ENCODE measurements around the gene IGSF8.

Gene IGSF8, protein sequence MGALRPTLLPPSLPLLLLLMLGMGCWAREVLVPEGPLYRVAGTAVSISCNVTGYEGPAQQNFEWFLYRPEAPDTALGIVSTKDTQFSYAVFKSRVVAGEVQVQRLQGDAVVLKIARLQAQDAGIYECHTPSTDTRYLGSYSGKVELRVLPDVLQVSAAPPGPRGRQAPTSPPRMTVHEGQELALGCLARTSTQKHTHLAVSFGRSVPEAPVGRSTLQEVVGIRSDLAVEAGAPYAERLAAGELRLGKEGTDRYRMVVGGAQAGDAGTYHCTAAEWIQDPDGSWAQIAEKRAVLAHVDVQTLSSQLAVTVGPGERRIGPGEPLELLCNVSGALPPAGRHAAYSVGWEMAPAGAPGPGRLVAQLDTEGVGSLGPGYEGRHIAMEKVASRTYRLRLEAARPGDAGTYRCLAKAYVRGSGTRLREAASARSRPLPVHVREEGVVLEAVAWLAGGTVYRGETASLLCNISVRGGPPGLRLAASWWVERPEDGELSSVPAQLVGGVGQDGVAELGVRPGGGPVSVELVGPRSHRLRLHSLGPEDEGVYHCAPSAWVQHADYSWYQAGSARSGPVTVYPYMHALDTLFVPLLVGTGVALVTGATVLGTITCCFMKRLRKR

DNA sequence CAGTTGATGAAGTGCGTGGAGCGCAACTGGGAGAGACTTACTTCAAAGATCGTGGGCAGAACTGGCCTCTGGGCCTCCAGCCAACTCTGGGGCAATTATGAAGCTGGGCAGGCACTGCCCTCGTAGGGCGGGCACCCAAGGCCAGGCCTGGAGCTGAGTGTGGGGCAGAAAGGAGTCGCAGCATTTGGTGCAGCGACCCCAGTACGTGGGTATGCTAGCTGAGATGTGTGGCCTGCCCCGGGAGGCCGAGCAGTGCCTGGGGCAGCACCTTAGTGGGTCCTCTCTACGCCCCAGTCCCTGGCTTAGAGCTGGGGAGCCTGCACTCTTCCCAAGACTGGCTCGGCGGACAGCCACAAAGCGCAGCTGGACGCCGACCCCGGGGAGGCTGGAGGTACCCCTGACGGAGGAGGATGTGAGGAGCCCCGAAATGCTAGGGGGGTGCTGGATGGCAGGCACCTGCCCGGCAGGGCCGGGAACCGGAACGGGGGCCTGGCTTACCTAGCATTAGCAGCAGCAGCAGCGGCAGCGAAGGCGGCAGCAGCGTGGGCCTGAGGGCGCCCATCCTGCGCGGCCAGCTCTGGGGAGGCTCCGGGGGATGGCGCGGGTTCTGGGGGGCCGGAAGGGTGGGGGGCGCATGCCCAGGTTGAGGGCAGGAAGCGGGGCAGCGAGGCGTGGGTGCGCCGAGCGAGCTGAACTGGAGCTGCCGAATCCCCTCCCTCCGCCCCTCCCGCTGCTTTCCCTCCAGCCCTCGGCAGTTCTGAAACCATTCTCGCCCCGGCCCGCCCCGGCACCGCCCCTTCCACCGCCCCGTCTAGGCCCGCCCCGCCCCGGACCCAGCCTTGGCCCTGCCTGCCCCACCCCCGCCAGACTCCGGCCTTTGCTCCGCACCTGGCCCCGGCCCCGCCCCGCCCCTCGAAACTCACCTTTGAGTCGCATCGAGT, at the start of gene IGSF8:
Gene IGSF8, minus strand, starts transcription at position 709 of the 941 bp plus-strand sequence. Its CDS starts 147 bp downstream, at position 562.
- DNase-seq, result peak; percentile 72

DNA sequence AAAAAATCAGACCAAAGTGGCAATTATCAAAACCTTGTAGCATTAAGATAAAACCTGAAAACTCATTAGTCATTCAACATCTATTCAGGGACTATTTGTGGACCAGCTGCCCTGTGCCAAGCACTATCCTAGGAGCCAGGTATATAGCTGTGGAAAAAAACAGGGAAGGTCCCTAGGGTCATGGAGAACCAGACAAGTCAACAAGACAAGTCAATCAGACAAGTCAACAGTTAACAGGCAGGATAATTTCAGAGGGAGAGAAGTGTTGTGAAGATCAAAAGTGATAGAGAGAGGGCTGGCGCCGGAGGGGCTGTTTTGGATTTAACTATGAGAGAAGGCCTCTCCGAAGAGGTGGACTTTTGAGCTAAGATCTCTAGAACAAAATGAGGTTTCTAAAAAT, 49.7 kb upstream of the IGSF8 start:
- no peak for DNase-seq

DNA sequence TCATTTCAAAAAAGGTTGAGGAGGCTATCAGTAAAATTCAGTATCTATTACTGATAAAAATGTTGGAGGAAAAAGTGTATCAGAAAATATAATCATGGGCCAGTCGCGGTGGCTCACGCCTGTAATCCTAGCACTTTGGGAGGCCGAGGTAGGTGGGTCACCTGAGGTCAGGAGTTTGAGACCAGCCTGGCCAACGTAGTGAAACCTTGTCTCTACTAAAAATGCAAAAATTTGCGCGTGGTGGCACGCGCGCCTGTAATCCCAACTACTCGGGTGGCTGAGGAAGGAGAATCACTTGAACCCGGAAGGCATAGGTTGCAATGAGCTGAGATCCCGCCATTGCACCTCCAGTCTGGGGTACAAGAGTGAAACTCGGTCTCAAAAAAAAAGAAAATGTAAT, 47.7 kb upstream of the IGSF8 start:
- DNase-seq, result no peak

DNA sequence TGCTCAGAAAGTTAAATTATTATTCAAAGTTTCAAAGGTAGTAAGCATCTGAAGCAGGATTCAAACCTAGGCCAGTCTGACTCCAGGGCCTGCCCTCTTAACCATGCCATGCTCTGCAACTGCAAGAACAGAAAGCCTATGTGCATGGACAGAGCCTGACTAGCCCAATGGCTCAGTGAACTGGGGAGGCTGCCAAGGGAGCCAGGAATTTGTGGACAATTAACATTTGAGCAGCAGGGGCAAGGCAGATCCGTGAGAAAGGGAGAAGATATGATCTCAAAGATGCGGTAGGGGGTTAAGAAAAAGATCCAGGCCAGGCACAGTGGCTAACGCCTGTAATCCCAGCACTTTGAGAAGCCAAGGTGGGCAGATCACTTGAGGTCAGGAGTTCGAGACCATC, 46.5 kb upstream of the IGSF8 start:
- DNase-seq, result no peak

DNA sequence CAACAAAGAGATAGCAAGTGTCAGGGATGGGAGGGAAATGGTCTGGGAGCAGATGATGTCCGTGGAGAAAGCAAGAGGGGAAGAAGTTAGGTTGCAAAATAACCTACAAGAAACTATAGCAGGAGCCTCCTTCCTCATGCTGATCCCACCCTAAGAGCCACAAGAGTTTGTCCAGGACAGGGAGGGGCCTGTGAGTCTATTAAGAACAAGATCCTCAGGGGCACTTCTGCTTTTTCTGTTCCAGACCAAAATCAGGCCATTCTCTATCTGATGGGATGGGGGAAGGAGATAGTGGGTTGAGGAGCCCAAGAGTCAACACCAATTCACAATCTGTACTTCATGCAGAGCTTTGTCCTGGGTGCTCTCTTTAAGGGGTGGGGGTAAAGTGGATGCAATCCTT, 45.3 kb upstream of the IGSF8 start:
- no peak for DNase-seq

DNA sequence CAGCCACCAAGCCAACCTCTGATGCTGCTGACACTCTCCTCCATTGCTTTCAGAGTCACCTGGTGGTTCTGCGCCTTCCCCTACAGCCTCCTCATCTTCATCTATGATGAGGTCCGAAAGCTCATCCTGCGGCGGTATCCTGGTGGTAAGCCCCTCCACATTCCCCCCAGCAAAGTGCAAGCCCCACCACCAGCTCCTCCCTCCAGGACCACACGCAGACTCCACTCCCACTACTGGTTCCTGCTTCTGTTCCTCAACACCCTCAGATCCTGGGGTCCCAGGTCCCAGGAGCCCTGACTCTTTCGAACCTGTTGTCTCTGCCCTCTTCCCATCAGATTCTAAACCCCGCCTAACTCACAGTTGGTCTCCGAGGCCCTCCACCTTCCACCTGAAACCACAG, 41.4 kb upstream of the IGSF8 start:
- DNase-seq, result no peak

DNA sequence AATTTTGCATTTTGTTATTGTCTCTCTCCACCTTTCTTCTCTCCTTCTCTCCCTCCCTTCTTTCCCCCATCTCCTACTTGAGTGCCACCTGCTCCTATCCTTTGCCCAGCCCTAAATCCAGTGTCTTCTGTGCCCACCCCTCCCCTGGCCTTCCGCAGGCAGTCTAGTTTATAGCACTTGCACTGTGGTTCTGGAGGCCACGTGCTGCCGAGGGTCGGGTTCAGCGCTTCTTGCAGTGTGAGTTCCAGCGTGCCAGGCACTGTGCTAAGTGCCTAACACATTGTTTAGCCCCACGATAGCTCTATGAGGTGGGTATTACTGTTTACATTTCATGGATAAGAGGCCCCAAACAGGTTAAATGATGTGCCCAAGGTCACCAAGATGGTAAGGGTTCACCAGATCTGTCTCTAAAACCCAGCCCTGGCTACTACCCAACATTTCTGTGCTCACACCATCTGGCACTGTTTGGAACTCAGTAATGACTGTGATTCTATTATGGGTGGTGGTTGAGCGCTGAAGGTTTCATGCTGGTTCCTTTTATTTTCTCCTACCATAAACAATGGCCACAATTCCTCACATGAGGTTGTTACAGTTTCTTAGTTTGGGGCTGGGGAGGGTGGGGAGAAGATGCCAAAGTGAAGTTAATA, 38.9 kb upstream of the IGSF8 start:
- no peak for DNase-seq

DNA sequence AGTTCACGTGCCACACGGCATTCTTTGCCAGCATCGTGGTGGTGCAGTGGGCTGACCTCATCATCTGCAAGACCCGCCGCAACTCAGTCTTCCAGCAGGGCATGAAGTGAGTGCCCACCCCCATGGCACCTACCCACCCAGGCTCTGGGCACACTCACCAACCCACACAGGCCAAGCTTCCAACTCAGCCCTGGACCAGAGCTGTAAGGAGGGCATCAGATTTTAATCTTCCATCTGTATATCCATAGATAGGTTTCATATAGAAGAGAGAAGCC, 38.4 kb upstream of the IGSF8 start:
- DNase-seq, result no peak

DNA sequence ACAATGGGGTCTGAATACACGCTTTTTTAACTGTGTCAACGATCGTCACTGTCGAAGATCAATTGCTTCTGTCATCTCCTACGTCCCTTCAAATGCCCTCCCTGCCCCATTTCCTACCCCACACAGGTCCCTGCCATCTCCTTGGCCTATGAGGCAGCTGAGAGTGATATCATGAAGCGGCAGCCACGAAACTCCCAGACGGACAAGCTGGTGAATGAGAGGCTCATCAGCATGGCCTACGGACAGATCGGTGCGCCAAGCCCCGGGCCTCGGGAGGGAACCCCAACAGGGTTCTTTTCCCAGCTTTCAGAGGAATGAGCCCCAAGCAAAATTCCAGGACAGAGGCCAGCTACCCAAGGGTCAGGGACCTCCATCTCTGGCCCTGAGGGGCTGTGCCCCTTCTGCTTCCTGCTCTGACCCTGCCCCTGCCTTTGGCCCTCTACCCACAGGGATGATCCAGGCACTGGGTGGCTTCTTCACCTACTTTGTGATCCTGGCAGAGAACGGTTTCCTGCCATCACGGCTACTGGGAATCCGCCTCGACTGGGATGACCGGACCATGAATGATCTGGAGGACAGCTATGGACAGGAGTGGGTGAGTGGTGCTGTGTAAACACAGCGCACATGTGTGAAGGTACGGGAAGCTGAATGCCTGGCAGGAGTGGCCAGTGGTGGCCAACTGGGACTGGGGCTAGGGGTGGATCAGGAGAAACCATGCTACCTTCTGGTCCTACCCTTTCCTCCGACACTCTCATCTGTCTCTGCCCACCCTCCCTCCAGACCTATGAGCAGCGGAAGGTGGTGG, 37.9 kb upstream of the IGSF8 start:
- DNase-seq, result no peak

DNA sequence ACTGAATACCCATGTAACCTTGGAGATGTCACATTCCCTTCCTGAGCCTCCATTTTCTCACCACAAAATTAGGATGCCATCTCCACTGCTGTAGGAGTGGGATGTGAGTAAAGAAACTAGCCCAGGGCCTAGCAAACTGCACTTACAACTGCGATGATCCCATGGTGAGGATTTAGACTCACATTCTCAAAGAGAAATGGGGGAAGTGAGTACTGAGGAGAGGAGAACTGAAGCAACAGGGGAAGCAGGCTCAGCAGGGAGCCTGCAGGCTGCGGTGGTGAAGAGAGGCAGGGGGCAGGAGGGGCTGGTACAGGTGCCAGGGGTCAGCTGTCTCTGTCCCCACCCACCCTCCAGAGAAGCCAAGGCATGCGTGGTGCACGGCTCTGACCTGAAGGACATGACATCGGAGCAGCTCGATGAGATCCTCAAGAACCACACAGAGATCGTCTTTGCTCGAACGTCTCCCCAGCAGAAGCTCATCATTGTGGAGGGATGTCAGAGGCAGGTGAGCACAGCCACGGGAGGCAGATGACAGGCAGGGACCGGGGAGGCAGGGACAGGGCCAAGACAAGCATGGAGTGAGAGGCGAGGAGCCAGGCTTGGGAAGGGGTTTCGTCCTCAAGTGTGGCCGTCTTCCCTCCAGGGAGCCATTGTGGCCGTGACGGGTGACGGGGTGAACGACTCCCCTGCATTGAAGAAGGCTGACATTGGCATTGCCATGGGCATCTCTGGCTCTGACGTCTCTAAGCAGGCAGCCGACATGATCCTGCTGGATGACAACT, 36.6 kb upstream of the IGSF8 start:
- no peak for DNase-seq

DNA sequence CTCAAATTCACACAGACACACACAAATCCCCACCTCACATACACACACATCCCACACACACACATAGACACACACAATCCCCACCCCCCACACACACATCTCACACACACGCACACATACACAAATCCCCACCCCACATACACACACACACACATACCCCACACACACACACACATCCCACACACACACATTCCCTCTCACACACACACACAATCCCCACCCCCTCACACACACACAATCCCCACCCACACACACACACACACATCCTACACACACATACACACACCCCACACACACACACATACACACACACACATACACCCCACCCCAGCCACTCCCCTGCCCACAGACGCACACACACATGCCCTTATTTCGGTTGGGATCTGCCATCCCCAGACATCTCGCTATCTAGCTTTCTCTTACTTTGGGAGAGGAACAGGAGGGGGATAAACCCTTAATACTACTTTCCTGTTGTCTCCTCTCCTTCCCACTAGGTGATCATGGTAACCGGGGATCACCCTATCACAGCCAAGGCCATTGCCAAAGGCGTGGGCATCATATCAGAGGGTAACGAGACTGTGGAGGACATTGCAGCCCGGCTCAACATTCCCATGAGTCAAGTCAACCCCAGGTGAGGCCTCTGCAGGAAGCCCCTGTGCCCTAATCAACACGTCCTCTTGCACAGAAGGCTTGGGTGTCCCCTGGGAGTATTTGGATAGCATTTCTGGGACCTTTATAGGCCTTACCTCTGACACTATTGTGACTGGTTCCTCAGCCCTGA, 35.8 kb upstream of the IGSF8 start:
- DNase-seq, result no peak

DNA sequence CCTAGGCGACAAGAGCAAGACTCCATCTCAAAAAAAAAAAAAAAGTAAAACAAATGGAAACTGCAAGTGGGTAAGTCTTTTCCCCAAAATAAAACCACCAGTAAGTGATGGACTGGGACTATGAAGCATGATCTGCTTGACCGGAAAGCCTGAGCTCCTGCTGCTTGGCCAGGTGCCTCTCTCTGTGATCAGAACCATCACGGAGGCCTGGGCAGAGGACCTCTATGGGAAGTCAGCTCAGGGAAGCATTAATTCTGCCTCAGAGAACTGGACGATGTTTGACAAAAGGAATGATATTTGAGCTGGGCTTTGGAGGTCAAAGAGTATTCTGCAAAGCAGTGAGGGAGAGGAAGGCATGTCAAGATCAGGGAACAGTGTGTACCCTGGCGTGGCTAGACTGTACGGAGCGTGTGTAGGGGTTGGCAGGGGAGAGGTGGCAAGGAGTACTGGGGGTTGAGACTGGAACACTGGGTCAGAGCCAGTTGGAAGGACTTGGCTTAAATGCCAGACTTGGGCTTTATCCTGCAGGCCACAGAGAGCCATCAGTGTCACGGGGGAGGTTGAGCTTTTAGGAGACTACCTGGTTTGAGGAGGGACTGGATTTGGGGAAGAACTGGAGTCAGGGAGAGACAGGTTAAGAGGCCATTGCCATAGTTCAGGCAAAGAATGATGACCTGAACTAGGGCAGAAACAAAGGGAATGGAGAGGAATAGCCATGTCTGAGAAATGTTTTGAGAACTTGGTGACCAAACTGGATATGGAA, 33.6 kb upstream of the IGSF8 start:
- DNase-seq, result no peak

DNA sequence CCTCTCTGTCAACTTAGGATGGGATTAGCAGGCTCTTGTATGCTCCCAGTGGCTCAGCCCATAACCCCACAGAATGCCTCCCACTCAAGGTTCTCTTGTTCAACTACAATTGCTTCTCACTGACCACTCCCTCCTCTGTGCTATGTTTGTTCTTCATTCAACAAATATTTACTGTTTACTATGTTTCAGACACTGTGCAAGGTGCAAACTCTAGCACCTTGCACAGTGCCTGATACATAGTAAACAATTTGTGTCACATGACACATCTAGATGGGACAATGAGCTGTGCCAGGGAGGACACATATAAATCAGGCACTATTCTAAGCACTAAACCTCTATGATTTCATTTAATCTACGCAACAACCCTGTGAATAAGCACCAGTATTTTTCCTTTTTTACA, 32.5 kb upstream of the IGSF8 start:
- no peak for DNase-seq

DNA sequence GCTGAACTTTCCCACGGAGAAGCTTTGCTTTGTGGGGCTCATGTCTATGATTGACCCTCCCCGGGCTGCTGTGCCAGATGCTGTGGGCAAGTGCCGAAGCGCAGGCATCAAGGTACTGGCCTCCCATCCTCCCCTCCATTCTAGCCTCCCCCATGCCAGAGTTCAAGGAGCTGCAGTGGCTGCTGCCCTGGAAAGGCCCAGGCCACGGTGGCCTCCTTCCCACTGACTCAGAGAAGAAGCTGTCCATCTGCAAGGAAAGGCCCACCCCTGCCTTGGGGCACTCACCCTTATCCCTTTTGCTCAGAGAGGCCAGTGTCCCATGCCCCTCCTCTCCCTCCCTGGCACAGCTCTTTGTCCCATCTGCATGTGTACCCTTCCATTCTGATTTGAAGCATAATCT, 32.1 kb upstream of the IGSF8 start:
- DNase-seq, result no peak

DNA sequence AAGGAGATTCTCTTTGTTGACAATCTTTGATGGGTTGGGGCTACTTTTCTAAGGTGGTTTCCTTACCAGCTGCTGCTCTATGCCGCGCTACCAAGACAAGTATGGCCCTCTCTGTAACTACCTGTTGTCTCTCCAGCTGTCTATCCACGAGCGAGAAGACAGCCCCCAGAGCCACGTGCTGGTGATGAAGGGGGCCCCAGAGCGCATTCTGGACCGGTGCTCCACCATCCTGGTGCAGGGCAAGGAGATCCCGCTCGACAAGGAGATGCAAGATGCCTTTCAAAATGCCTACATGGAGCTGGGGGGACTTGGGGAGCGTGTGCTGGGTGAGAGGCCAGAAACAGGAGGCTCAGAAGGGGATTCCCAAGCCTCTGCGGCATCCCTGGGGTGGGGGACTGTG, 31.5 kb upstream of the IGSF8 start:
- no peak for DNase-seq

DNA sequence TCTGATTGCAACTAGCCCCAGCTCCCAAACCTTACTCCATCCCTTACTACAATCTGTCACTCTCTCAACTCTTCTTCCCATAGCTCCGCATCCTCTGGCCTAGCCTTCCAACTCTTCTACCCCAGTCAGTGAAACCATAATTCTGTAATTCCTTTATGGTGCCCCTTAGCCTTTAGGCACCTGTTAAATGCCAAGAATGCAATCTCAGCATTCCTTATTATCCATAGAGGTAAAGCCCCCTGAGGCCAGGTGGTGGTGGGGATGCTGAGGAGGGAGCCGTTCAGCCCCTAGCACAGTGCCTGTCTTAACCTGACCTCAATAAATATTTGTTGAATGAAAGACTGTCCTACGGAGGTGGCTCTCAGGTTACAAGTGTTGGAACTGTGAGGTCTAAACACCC, 31.1 kb upstream of the IGSF8 start:
- DNase-seq, result no peak

DNA sequence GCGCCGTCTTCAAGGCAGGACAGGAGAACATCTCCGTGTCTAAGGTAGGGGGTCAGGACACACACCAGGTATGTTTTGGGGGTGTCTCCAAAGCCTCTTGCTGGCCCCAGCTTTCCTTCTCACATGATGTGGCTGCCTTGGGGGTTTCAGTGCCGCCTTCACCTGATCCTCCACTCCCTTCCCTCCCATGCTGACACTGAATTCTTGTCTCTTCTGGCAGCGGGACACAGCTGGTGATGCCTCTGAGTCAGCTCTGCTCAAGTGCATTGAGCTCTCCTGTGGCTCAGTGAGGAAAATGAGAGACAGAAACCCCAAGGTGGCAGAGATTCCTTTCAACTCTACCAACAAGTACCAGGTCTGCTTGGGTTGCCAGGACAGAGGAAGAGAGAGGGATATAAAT, 30.6 kb upstream of the IGSF8 start:
- no peak for DNase-seq

DNA sequence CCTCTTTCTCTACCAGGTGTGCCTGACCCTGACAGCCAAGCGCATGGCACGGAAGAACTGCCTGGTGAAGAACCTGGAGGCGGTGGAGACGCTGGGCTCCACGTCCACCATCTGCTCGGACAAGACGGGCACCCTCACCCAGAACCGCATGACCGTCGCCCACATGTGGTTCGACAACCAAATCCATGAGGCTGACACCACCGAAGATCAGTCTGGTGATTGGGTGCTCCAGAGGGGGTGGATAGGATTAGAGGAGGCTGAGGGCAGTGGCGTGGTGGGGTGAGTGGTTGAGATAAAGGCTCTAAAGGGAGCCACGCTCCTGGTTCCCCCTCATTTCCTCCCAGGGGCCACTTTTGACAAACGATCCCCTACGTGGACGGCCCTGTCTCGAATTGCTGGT, 30.2 kb upstream of the IGSF8 start:
- no peak for DNase-seq

DNA sequence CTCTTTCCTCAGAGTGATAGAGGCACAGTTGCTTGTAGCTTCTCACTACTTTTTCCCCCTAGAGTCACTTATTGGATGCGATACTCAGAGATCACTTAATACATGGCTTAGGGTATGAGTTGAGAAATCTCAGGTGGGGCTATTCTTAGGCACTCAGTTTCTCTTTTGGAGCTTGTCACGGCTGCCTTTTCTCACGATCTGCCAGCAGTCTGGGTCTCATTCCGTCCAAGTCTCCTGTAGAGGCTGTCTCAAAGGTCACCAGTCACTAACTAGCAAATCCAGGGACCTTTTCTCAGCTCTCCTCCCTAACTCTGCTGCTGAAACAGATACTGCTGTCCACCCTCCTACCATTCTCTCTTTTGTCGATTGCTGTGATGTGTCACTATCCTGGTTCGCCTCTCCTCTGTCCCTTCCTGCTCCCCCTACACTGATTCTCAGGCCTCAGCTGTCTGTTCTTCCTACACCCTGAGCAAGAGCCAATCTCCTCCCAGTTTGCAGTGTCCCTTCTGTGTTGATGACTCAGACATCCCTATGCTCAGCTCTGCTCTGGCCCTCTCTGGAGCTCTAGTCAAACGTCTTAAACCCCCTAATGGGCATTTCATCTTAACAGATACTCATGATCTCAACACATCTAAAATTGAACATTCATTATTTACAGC, 29.6 kb upstream of the IGSF8 start:
- DNase-seq, result no peak

DNA sequence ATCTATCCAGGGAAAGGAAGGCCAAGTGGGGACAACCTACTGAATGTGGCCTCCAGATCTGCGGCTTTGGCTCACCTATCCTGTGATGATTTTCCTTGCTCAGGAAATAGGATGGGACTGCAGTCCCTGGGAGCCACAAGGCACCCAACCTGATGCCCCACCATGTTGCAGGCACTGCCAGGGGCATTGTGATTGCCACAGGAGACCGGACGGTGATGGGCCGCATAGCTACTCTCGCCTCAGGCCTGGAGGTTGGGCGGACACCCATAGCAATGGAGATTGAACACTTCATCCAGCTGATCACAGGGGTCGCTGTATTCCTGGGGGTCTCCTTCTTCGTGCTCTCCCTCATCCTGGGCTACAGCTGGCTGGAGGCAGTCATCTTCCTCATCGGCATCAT, 29.0 kb upstream of the IGSF8 start:
- no peak for DNase-seq

Data from GDM1 (cell line).